Astrocyte (in vitro differentiated cells and primary cell): ENCODE results near the gene TNIP1.

Experiments
- EZH2 ChIP-seq: IDR thresholded peaks from 2 replicates; pipeline ENCODE4 v1.6.1; 2012; ENCODE audit warnings: mild to moderate bottlenecking, low read length, inconsistent platforms; ENCODE audit not compliant: insufficient read depth
- TF ChIP-seq, protein P1 (sequence below): IDR thresholded peaks from 2 replicates; pipeline ENCODE4 v1.5.1; 2011; ENCODE audit warnings: low read depth, mild to moderate bottlenecking, inconsistent platforms, low read length, moderate library complexity; ENCODE audit not compliant: insufficient read depth

DNA sequence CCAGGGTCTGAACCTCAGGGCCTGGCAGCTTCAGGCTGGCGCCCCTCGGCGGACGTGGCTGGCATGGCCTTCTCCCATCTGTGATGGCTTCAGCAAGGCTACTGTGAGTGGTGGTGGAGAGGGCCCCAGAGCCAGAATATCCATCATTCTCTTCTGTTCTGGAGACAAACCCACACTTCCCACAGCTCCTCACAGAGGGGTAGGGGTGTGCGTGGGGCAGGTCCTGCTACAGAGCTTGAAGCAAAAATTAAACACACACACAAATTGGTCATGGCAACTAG, 50.8 kb downstream of the TNIP1 start:
- TF ChIP-seq, protein P1, sequence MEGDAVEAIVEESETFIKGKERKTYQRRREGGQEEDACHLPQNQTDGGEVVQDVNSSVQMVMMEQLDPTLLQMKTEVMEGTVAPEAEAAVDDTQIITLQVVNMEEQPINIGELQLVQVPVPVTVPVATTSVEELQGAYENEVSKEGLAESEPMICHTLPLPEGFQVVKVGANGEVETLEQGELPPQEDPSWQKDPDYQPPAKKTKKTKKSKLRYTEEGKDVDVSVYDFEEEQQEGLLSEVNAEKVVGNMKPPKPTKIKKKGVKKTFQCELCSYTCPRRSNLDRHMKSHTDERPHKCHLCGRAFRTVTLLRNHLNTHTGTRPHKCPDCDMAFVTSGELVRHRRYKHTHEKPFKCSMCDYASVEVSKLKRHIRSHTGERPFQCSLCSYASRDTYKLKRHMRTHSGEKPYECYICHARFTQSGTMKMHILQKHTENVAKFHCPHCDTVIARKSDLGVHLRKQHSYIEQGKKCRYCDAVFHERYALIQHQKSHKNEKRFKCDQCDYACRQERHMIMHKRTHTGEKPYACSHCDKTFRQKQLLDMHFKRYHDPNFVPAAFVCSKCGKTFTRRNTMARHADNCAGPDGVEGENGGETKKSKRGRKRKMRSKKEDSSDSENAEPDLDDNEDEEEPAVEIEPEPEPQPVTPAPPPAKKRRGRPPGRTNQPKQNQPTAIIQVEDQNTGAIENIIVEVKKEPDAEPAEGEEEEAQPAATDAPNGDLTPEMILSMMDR: no peak
- TF ChIP-seq EZH2: no peak
